HepG2 (cell line): ENCODE results near the gene DNM3. TPM values are rescaled to one million over a fixed set of nuclear protein-coding genes. Genes with fewer than 3 reads are reported as not detected.
A peak's percentile ranks its signal among the peaks of the same experiment; 100 is the strongest.

Experiments used
- ATAC-seq: fragments of 200-7000 bp; cut with Tn5 transposase; 3 replicates; pipeline ENCODE4 v1.9.1; 2020; ENCODE audit warnings: mild to moderate bottlenecking, moderate library complexity
- BruUV-seq: library from RNA; stranded (reverse); fragments of 400-500 nt; replicated peaks from 2 replicates; lab custom pipeline; 2021; lab: Mats Ljungman, UMichigan
- CTCF ChIA-PET: fragments of 300-600 bp; formaldehyde crosslinking; extraction: SDS; loops from one replicate; lab custom pipeline; 2021; ENCODE audit warnings: low total read pairs, inconsistent platforms, low intra/inter-chr PET ratio; lab: Yijun Ruan, JAX
- POLR2A ChIA-PET: fragments of 350-600 bp; sonication (Branson Sonifier 250); formaldehyde crosslinking; loops from one replicate; lab custom pipeline; 2020; ENCODE audit warnings: antibody characterized with exemption, inconsistent platforms; lab: Yijun Ruan, JAX
- DNase-seq: peaks from one replicate; pipeline ENCODE4 v3.0.0-alpha.2; 2015; ENCODE audit warnings: low spot score
- FAIRE-seq: peaks from 3 replicates; lab custom pipeline; 2011; peaks lifted over from hg19 to GRCh38; lab: Jason Lieb, UNC
- H2AFZ ChIP-seq: one replicate; pipeline ENCODE4 v1.6.1; 2011; ENCODE audit warnings: low read length, inconsistent platforms
- H3K27ac ChIP-seq: fragments of 300-600 bp; 3 replicates; pipeline ENCODE4 v1.8.0; 2011; ENCODE audit warnings: mixed run types, mild to moderate bottlenecking, mixed read lengths, low read length, inconsistent platforms; ENCODE audit not compliant: insufficient read depth; ENCODE audit errors: extremely low read length
- H3K27me3 ChIP-seq, 2 experiments: fragments of 200-600 bp in 1 of 2; 2 replicates in 1 of 2; 3 replicates in 1 of 2; pipeline versions ENCODE4 v1.6.0 to v1.8.0; 2011; ENCODE audit warnings: low read length in 2 of 2, mild to moderate bottlenecking in 2 of 2, moderate library complexity in 2 of 2, inconsistent platforms in 1 of 2; ENCODE audit not compliant: insufficient read depth in 2 of 2, control insufficient read depth in 1 of 2
- H3K36me3 ChIP-seq, 2 experiments: fragments of 200-600 bp in 1 of 2; replicated peaks in 1 of 2; 2 replicates in 1 of 2; 3 replicates in 1 of 2; pipeline versions ENCODE4 v1.5.1 to v1.8.0; 2011; ENCODE audit warnings: low read length in 2 of 2, inconsistent platforms in 1 of 2; ENCODE audit not compliant: insufficient read depth in 2 of 2, control insufficient read depth in 1 of 2
- H3K4me1 ChIP-seq: 2 replicates; pipeline ENCODE4 v1.5.1; 2012; ENCODE audit warnings: low read length, inconsistent platforms; ENCODE audit not compliant: insufficient read depth
- H3K4me2 ChIP-seq: 2 replicates; pipeline ENCODE4 v1.6.0; 2011; ENCODE audit warnings: low read depth, low read length, inconsistent platforms
- H3K4me3 ChIP-seq, 3 experiments: fragments of 200-600 bp in 1 of 3; sonication (generic), shearing (Covaris generic) in 1 of 3; replicated peaks in 1 of 3; 2 replicates each; pipeline ENCODE4 v1.5.1; 2011 to 2016; ENCODE audit warnings: low read length in 3 of 3, inconsistent platforms in 2 of 3, low read depth in 2 of 3, mild to moderate bottlenecking in 2 of 3, control low read depth in 1 of 3, mixed read lengths in 1 of 3; ENCODE audit not compliant: insufficient read depth in 1 of 3
- H3K79me2 ChIP-seq: one replicate; pipeline ENCODE4 v1.6.1; 2011; ENCODE audit warnings: low read length, inconsistent platforms; ENCODE audit not compliant: insufficient read depth
- H3K9ac ChIP-seq: 2 replicates; pipeline ENCODE4 v1.6.0; 2011; ENCODE audit warnings: mild to moderate bottlenecking, low read depth, low read length, inconsistent platforms; ENCODE audit not compliant: insufficient read depth
- H3K9me3 ChIP-seq: 2 replicates; pipeline ENCODE4 v1.5.1; 2012; ENCODE audit warnings: mild to moderate bottlenecking, low read length
- H4K20me1 ChIP-seq: 2 replicates; pipeline ENCODE4 v1.6.0; 2011; ENCODE audit warnings: inconsistent platforms, mild to moderate bottlenecking, low read length, moderate library complexity; ENCODE audit not compliant: insufficient read depth
- ETV5 ChIP-seq: IDR thresholded peaks from 2 replicates; pipeline ENCODE4 v1.6.1; 2018; ENCODE audit warnings: missing biosample characterization, missing genetic modification reagents, inconsistent platforms, borderline replicate concordance
- PHF8 ChIP-seq: sonication (generic); formaldehyde crosslinking; IDR thresholded peaks from 2 replicates; pipeline ENCODE4 v1.5.0; 2020; ENCODE audit warnings: missing genetic modification reagents
- STAG1 ChIP-seq: sonication (generic); formaldehyde crosslinking; IDR thresholded peaks from 2 replicates; pipeline ENCODE4 v1.4.0; 2020; ENCODE audit warnings: missing genetic modification reagents
- ZBTB37 ChIP-seq: sonication (generic); formaldehyde crosslinking; IDR thresholded peaks from 2 replicates; pipeline ENCODE4 v1.4.0; 2020; ENCODE audit warnings: mild to moderate bottlenecking, missing genetic modification reagents
- WGBS: methylation state at CpG from one replicate; pipeline ENCODE4 v1.1.6; 2017; ENCODE audit warnings: low lambda C conversion rate; 5-methylcytosine and 5-hydroxymethylcytosine counted together
- in situ Hi-C: cut with HindIII; loops from 2 replicates; pipeline ENCODE4 v1.10.0; 2017; ENCODE audit warnings: low pct_unique_long_range_greater_than_20kb; ENCODE audit not compliant: extremely low pct_ligation_motif_present
- intact Hi-C: fragments of 100-400 bp; cut with micrococcal nuclease; formaldehyde crosslinking; loops from one replicate; pipeline ENCODE4 v1.10.0; 2022; ENCODE audit not compliant: unreplicated experiment
- polyA plus RNA-seq, 8 experiments: library from polyadenylated mRNA; depleted of rRNA in 3 of 8; stranded (reverse) in 7 of 8; unstranded in 1 of 8; fragments of >200 nt; fragmentation: Illumina TruSeq in 4 of 8; extraction: Trizol in 4 of 8; gene quantifications; 2 replicates each; pipeline versions ENCODE4 v1.2.1 to v1.2.3, GENCODE V29; 2011 to 2016; ENCODE audit warnings: low read depth in 4 of 8, missing spikeins in 1 of 8, mixed read lengths in 1 of 8; ENCODE audit not compliant: insufficient read depth in 1 of 8
- total RNA-seq, 5 experiments: library from RNA; depleted of rRNA; stranded (reverse); fragments of >200 nt; fragmentation: Illumina TruSeq; extraction: Trizol; gene quantifications; 2 replicates each; pipeline ENCODE4 v1.2.3, GENCODE V29; 2016; ENCODE audit warnings: low read depth in 1 of 5
- TF ChIP-seq, protein P1 (sequence below): sonication (generic); formaldehyde crosslinking; IDR thresholded peaks from 2 replicates; pipeline ENCODE4 v1.4.0; 2020; ENCODE audit warnings: missing genetic modification reagents
- TF ChIP-seq, protein P2 (sequence below): sonication (generic); formaldehyde crosslinking; IDR thresholded peaks from 2 replicates; pipeline ENCODE4 v1.4.0; 2020; ENCODE audit warnings: missing genetic modification reagents
- TF ChIP-seq, protein P3 (sequence below): sonication (generic); formaldehyde crosslinking; IDR thresholded peaks from 2 replicates; pipeline ENCODE4 v1.4.0; 2020; ENCODE audit warnings: missing genetic modification reagents, borderline replicate concordance

The DNM3 gene
- total and polyA plus RNA-seq, 2 of the 13 experiments (the other 11 are each of a cell fraction or from before 2014, with no cell fraction given), result 0.05 TPM; not detected in 1

GRCh38 chr1:171981303-171981702 is 140.0 kb downstream of the DNM3 start (continued):
- TF ChIP-seq, protein P1, sequence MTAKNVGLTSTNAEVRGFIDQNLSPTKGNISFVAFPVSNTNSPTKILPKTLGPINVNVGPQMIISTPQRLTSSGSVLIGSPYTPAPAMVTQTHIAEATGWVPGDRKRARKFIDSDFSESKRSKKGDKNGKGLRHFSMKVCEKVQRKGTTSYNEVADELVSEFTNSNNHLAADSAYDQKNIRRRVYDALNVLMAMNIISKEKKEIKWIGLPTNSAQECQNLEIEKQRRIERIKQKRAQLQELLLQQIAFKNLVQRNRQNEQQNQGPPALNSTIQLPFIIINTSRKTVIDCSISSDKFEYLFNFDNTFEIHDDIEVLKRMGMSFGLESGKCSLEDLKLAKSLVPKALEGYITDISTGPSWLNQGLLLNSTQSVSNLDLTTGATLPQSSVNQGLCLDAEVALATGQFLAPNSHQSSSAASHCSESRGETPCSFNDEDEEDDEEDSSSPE, result no peak
- TF ChIP-seq ZBTB37 (CRISPR knock-in tag) (no peak), PHF8 (CRISPR knock-in tag) (no peak), ETV5 (CRISPR knock-in tag) (no peak)
- TF ChIP-seq, protein P2, sequence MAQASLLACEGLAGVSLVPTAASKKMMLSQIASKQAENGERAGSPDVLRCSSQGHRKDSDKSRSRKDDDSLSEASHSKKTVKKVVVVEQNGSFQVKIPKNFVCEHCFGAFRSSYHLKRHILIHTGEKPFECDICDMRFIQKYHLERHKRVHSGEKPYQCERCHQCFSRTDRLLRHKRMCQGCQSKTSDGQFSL (CRISPR knock-in tag), result no peak
- TF ChIP-seq, all 625 proteins: peak for 0

GRCh38 chr1:171983584-171983983 is 142.3 kb downstream of the DNM3 start:
- Histone ChIP-seq H3K9ac (no peak overlapping the region), H3K36me3 (no peaks in the 10 kb centered on the region), H3K4me1 (no peaks in the 10 kb centered on the region), H2AFZ (no peak overlapping the region), H3K27ac (no peak overlapping the region), H3K79me2 (no peaks in the 10 kb centered on the region), H3K9me3 (no peaks in the 10 kb centered on the region), H4K20me1 (no peaks in the 10 kb centered on the region), H3K4me3 (no peak overlapping the region), H3K4me2 (no peak overlapping the region), H3K27me3 (no peaks in the 10 kb centered on the region)
- in situ Hi-C loops, result loop anchor here (5.0 to 10.0 kb wide), 2 partner anchors 181 to 339 kb away; no protein-coding TSS in a partner anchor
- no TSS peak for BruUV-seq
- intact Hi-C loops, result no loop called here
- ATAC-seq (no peak), FAIRE-seq (no peak), DNase-seq (no peak)
- TF ChIP-seq, protein P3, sequence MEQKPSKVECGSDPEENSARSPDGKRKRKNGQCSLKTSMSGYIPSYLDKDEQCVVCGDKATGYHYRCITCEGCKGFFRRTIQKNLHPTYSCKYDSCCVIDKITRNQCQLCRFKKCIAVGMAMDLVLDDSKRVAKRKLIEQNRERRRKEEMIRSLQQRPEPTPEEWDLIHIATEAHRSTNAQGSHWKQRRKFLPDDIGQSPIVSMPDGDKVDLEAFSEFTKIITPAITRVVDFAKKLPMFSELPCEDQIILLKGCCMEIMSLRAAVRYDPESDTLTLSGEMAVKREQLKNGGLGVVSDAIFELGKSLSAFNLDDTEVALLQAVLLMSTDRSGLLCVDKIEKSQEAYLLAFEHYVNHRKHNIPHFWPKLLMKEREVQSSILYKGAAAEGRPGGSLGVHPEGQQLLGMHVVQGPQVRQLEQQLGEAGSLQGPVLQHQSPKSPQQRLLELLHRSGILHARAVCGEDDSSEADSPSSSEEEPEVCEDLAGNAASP (CRISPR knock-in tag), result no peak
- peak; percentile 9; the same call in 1 of the 2 replicates for TF ChIP-seq STAG1 (CRISPR knock-in tag)
- CTCF ChIA-PET, result interaction anchor here (1.9 kb wide), 1 partner anchor 183 kb away, joined by 23 read pairs; no protein-coding TSS in a partner anchor
- 5% methylated on average over 1 of the region's 1 CpG for WGBS
- POLR2A ChIA-PET, result no interaction called here
